ENCODE measurements around the gene SHROOM3. TPM values are rescaled to one million over a fixed set of nuclear protein-coding genes. Genes with fewer than 3 reads are reported as not detected.

The SHROOM3 gene
- total RNA-seq, 2 donors from 2014 or later = 139 to 171 TPM

GRCh38 chr4:76772498-76773106 is 337.6 kb downstream of the SHROOM3 start:
- Histone ChIP-seq H3K4me3 (no peak overlapping the region), H3K9me3 (no peaks in the 10 kb centered on the region), H3K27me3 (replicated peaks; ENCODE audit: insufficient read depth) (no peaks in the 10 kb centered on the region), H3K27ac (no peak overlapping the region), H3K4me1 (ENCODE audit: control insufficient read depth in 1 of 2, low read depth in 2 of 2) (no peaks in the 10 kb centered on the region), H3K36me3 (peaks cover 39% of the 10 kb centered on the region)
- DNase-seq (ENCODE audit: low spot score) (no peak), ATAC-seq (ENCODE audit: insufficient number of reproducible peaks, low FRiP score, low read depth) (no peak)
- TF ChIP-seq CTCF (IDR thresholded peaks at IDR 0.05) = no peak

GRCh38 chr4:76773766-76774165 is 338.7 kb downstream of the SHROOM3 start:
- no peak for ATAC-seq (ENCODE audit: insufficient number of reproducible peaks, low FRiP score, low read depth)
- Histone ChIP-seq H3K4me3 (no peak overlapping the region), H3K27ac (no peak overlapping the region)

GRCh38 chr4:76779740-76780459 is 344.9 kb downstream of the SHROOM3 start:
- no peaks in the 10 kb centered on the region for H3K9me3 ChIP-seq
- H3K36me3 ChIP-seq = peaks cover 19% of the 10 kb centered on the region
- no peak for DNase-seq (ENCODE audit: low spot score)
- no peak for TF ChIP-seq CTCF (IDR thresholded peaks at IDR 0.05)
- H3K27ac ChIP-seq = no peak overlapping the region
- peaks cover 7 to 11% of the 10 kb centered on the region in 2 donors for H3K4me1 ChIP-seq (ENCODE audit: control insufficient read depth in 1 of 2, low read depth in 2 of 2)
- no peak overlapping the region for H3K4me3 ChIP-seq
- H3K27me3 ChIP-seq (replicated peaks; ENCODE audit: insufficient read depth) = no peaks in the 10 kb centered on the region
- no peak for ATAC-seq (ENCODE audit: insufficient number of reproducible peaks, low FRiP score, low read depth)

More at GRCh38 chr4:76773766-76774165, 338.7 kb downstream of the SHROOM3 start:
- DNase-seq (ENCODE audit: low spot score) = no peak
- no peaks in the 10 kb centered on the region for H3K27me3 ChIP-seq (replicated peaks; ENCODE audit: insufficient read depth)
- H3K36me3 ChIP-seq = peaks cover 45% of the 10 kb centered on the region
- TF ChIP-seq CTCF (IDR thresholded peaks at IDR 0.05) = no peak
- no peaks in the 10 kb centered on the region for H3K9me3 ChIP-seq
- no peaks in the 10 kb centered on the region for H3K4me1 ChIP-seq (ENCODE audit: control insufficient read depth in 1 of 2, low read depth in 2 of 2)

GRCh38 chr4:76780781-76781697 is 346.0 kb downstream of the SHROOM3 start:
- peaks cover 19% of the 10 kb centered on the region for H3K36me3 ChIP-seq
- peak overlapping the region in 1 of 2 donors; percentile 40 for H3K27ac ChIP-seq

More at GRCh38 chr4:76780781-76781697, 346.0 kb downstream of the SHROOM3 start:
- H3K4me1 ChIP-seq (ENCODE audit: control insufficient read depth in 1 of 2, low read depth in 2 of 2) = peaks cover 7 to 11% of the 10 kb centered on the region in 2 donors
- H3K4me3 ChIP-seq = no peak overlapping the region
- no peak for ATAC-seq (ENCODE audit: insufficient number of reproducible peaks, low FRiP score, low read depth)
- H3K27me3 ChIP-seq (replicated peaks; ENCODE audit: insufficient read depth) = no peaks in the 10 kb centered on the region
- TF ChIP-seq CTCF (IDR thresholded peaks at IDR 0.05) = no peak
- no peak for DNase-seq (ENCODE audit: low spot score)
- no peaks in the 10 kb centered on the region for H3K9me3 ChIP-seq
